ENCODE data around the gene CDH11.

Gene CDH11

GRCh38 chr16:65032387-65032786 is 89.5 kb downstream of the CDH11 start:
- no peak for DNase-seq (ENCODE audit: low read depth)

- no peak for DNase-seq (ENCODE audit: low read depth)
Measured at GRCh38 chr16:65024767-65025178, 97.1 kb downstream of the CDH11 start.

- no peak for DNase-seq (ENCODE audit: low read depth)
Measured at GRCh38 chr16:65023802-65024201, 98.1 kb downstream of the CDH11 start.

- DNase-seq (ENCODE audit: low read depth), result no peak
Measured at GRCh38 chr16:65021852-65022595, 99.8 kb downstream of the CDH11 start.

DNA sequence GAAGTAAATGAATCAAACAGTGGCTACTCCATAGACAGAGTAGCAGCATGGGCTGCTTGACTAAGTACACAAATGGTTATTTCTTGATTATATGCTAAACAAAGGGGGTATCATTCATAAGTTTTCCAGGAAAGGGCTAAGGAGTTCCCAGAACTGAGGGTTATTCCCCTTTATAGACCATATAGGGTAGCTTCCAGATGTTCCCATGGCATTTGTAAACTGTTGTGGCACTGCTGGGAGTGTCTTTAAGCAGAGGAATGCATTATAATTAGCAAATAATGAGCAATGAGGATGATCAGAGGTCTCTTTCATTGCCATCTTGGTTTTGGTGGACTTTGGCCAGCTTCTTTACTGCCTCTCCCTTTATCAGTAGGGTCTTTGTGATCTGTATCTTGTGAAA is 105.1 kb downstream of the CDH11 start:
- DNase-seq (ENCODE audit: low read depth), result no peak

DNA sequence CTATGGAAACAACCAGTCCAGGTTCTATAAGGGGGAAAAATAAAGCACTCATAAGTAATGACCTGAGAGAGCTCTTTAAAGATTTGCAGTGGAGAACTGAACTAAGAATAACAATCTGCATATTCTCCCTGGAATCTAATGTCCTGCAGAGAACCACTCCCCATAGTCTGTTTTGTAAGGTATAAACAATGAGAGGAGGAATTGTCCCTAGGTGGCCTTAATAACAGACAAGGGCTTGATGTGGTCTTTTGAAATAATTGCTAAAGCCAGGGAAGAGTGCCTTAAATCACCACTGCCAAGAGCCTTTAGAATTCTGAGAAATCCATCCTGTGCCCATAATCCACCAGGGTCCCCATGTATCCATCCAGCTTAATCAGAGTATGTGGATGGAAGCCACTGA is 106.3 kb downstream of the CDH11 start:
- DNase-seq (ENCODE audit: low read depth), result no peak

DNA sequence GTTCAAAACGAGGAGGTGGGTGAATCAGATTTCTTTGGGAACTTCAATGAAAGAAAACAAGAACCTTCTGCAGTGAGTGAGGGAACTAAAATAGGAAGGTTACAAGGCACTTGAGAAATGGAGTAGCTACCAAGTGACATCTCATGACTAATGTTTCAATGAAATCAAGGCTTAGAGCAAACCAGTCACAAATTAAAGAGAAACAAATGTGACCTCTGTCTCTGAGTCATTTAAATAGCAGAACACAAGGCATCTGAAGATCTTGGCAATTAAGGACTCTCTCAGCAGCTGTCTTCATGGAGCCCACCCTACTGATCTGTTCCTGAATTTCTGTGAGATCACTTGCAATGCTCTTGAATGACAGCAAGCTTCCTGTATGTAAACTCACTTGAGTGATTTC is 109.5 kb downstream of the CDH11 start:
- no peak for DNase-seq (ENCODE audit: low read depth)

- DNase-seq (ENCODE audit: low read depth), result no peak
Measured at GRCh38 chr16:65010125-65010524, 111.7 kb downstream of the CDH11 start.

DNA sequence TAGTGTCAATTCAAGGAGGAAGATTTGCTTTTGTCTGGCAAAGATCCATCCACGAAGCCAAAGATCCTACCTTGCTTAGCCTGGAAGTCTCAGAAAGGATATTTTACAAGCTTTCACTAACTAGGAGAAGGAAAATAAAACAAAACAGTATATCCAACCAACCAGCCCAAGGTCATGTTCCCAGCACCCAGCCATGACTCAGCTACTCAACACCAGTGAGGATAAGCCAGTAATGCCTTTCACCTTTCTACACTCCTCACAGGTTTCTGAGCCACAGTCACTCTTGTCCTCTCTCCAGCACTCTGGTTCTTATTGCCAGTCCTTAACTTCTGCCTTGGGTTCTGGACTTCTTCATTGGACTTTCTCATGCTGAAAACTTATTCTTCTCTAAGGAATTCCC is 116.2 kb downstream of the CDH11 start:
- DNase-seq (ENCODE audit: low read depth), result no peak

DNA sequence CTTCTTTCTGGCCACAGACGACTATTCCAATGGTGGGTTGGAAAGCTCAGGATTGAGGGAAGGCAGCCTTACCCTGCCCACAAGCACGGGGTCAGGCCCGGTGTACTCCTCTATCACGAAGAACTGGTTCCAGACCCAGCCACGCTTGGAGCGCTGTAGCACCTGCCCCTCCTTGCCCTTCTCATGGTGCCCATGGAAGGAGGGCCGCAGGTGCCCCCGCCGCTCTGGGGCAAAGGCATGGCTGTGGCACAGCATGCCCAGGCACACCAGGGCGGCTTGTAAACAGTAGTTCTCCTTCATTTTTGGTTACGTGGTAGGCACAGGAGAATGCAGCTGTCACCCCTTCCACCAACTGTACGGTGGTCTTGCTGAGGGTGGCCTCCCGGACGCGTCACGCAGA is 117.3 kb downstream of the CDH11 start:
- DNase-seq (ENCODE audit: low read depth), result no peak

DNA sequence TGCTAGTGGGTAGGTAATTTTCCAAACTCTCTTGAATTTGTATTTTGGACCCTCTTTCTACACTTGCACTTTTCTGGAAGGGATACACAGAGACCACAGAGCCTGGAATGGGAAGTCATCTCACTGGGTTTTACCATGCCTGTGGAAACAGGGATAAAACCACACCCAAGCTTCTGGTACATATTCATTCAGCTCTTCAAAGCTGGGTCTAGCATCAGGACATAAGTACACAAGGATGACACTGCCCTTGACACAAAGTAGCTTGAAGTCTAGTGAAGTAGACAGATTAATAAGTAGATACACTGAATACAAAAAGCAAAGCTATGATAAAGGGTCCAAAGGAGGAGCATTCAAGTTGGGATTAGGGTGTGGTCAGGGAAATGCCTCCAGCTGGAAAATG is 118.2 kb downstream of the CDH11 start:
- DNase-seq (ENCODE audit: low read depth), result no peak

DNA sequence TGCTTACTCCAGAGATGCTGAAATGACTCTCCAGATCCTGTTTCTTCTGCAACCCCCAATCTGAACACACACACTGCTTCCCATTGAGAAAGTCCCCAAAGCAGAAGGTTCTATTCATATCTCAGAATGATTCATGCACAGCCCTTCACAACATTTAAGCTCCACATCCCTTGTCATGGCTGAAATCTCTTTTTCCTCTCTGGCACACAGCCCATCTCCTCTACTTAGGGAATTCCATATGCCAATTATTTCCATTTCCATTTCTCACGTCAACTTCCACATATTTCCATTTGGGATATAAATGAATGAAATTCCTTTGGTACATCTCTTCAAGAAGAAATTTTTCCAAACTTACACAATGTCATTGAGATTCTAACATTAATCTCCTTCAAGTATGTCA is 119.6 kb downstream of the CDH11 start:
- no peak for DNase-seq (ENCODE audit: low read depth)

- no peak for DNase-seq (ENCODE audit: low read depth)
Measured at GRCh38 chr16:65000654-65001053, 121.2 kb downstream of the CDH11 start.

- DNase-seq (ENCODE audit: low read depth), result no peak
Measured at GRCh38 chr16:64997751-64998150, 124.1 kb downstream of the CDH11 start.

DNA sequence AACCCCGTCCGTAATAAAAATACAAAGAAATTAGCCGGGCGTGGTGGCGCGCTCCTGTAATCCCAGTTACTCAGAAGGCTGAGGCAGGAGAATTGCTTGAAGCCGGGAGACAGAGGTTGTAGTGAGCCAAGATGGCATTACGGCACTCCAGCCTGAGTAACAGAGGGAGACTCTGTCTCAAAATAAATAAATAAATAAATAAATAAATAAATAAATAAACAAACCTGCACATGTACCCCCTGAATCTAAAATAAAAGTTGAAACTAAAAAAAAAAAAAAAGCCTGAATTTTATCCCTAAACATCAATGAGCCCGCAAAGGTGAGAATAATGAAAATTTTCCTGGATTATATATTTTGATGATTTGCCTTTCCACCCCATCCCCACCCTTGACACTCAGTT is 124.7 kb downstream of the CDH11 start:
- no peak for DNase-seq (ENCODE audit: low read depth)

DNA sequence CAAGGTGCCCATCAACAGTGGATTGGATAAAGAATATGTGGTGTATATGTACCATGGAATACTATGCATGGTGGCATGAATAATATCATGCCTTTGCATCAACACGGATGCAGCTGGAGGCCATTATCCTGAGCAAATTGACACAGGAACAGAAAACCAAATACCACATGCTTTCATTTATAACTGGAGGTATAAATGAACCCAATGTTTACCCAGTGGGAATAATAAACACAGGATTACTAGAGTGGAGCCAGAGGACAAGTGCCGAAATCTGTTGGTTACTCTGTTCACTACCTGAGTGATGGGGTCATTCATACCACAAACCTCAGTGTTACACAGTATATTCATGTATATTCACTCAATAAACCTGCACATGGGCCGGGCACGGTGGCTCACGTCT is 125.2 kb downstream of the CDH11 start:
- no peak for DNase-seq (ENCODE audit: low read depth)

DNA sequence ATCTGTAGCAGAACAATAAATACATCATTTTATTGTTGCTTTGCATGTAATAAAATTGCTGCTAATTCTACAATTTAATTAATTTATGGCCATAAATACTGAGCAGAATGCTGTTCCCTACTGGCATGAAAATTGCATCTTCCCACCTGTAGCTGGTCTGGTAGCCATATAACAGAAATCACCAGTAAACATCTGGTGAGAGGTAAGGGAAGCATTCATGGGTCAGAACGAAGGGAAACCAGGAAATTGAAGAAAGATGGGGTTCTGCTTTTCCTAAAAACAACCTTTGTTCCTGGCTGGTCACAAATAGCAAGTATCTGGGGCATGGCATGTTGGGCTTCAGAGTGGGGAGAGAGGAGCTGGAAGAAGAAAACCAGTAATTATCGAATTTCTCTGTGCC is 128.4 kb downstream of the CDH11 start:
- DNase-seq (ENCODE audit: low read depth), result no peak

DNA sequence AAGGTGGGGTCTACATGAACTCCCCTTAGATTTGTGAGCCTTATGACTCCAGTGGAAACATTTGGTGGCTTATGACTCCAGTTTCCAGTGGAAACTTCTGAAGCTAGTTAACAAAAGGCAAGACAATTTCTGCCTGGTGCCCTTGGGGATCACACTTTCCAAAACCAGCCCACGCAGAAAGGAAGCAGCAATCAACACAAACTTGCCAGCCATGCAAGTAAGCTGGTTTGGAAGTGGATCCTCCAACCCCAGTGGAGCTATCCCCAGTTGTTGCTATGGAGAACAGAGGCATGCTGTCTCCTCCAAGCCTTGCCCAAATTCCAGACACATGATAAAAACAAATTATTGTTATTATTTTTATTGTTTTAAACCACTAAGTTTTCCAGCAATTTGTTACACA is 130.9 kb downstream of the CDH11 start:
- DNase-seq (ENCODE audit: low read depth), result no peak

GRCh38 chr16:64990101-64990500 is 131.8 kb downstream of the CDH11 start:
- no peak for DNase-seq (ENCODE audit: low read depth)

DNA sequence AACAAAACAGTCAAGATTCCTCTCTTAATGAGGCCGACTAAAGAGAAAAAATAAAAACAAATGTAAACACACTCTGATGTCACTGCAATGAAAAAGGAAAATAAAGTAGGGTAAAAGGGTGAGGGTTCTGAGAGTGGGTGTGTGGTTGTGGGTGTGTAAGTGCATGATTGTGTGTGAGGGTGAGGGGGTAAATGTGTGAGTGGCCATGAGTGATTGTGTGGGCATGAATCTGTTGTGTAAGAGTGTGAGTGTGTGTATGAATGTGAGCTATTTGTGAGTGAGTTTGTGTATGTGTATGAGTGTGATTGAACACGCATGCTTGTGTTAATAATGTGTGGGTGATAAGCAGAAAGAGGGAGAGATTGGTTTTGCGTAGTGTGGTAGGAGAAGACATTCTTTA is 132.8 kb downstream of the CDH11 start:
- DNase-seq (ENCODE audit: low read depth), result no peak

DNA sequence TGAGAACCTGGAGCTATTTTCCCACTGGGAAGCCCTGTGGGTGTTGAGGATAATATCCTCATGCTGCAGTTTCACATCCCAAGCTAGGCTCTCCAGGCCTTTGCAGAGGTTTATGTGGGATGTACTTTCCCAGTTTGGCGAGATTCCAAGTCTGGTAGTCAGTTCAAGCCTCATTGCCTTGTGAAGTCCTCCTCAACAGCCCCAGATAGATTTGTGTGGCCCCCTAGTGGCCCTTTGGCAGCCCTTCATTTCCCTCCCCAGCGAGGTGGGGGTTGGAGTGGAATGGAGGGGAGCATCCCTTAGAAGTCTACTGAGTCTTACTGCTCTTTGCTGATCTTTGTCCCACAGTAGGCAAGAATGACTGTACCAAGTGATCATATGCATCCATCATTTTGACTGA is 137.9 kb downstream of the CDH11 start:
- DNase-seq (ENCODE audit: low read depth), result no peak

DNA sequence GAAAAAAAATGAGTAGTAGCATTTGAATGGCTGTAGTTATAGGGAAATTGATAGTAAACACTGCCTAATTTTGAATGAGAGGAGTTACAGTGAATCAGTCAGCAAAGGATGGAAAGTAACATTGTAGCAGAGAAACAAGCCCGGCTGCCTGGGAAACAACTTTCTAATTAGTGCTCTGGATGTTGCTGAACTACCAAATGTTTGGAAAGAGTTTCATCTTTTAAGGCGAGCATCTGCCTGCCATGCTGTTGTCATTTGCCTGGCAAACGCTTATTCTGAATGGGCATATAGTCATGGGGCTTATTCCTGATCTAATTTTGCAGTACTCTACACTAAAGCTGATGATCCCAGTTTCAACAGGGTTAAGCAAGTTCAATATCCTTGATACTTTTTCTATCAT is 138.6 kb downstream of the CDH11 start:
- DNase-seq (ENCODE audit: low read depth), result no peak

- DNase-seq (ENCODE audit: low read depth), result no peak
Measured at GRCh38 chr16:64982581-64982980, 139.3 kb downstream of the CDH11 start.

DNA sequence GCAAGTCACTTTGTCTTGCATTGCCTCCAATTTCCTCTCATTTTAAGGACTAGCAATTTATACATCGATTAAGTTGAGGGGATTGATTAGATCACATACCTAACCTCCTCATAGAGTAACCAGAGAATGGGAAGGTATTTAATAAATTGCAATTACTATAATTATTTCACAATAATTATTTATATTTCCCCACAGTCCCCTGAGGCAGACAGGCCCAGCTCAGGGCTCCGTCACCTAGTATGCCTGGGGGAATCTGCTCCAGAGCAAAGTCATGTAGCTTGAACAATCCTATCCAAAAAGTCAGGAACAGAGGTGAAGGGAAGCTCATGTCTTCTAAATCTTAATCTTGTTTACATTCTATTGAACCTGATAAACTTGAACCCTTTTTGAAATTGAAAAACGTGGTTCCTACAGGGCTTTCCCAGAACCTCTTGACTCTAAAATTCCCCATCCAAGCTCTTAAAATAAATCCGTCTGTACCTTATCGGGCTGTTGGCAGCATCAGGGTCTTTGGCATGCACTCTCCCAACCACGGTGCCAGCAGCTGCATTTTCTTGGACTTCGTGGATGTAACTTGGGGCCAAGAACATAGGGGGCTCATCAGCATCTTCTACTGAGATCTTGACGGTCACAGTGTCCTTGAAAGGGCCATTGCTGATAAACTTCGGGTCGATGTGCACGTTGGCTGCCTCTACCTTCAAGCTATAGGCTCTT is 140.1 kb downstream of the CDH11 start:
- no peak for DNase-seq (ENCODE audit: low read depth)

Measured in activated T-cell treated with anti-CD3 and anti-CD28 coated beads for 48 hours (primary cell).